Panc1 (cell line): ENCODE results near the gene C10orf143. TPM values are rescaled to one million over a fixed set of nuclear protein-coding genes. Genes with fewer than 3 reads are reported as not detected.

Source experiments
- ATAC-seq: fragments of 200-7000 bp; cut with Tn5 transposase; 2 replicates; pipeline ENCODE4 v1.9.1; 2020; ENCODE audit warnings: mild to moderate bottlenecking, moderate library complexity
- BruUV-seq: library from RNA; stranded (reverse); fragments of 400-500 nt; replicated peaks from 2 replicates; lab custom pipeline; 2021; lab: Mats Ljungman, UMichigan
- CTCF ChIA-PET: fragments of 300-600 bp; sonication (Branson Sonifier 250); formaldehyde crosslinking; loops from one replicate; lab custom pipeline; 2022; ENCODE audit warnings: antibody characterized with exemption; lab: Charles Lee
- POLR2A ChIA-PET: fragments of 300-600 bp; sonication (Branson Sonifier 250); formaldehyde crosslinking; loops from one replicate; lab custom pipeline; 2022; ENCODE audit warnings: antibody characterized with exemption; lab: Charles Lee
- DNase-seq: peaks from one replicate; pipeline ENCODE4 v3.0.0-alpha.2; 2010; ENCODE audit warnings: low read depth, low spot score
- H3K27ac ChIP-seq: 2 replicates; pipeline ENCODE4 v1.5.1; 2011; ENCODE audit warnings: mild to moderate bottlenecking, low read length, inconsistent platforms
- H3K27me3 ChIP-seq: fragments of 200-500 bp; sonication (Bioruptor generic); 2 replicates; pipeline ENCODE4 v1.6.0; 2014; ENCODE audit warnings: low read length, inconsistent platforms; ENCODE audit not compliant: control insufficient read depth, insufficient read depth
- H3K36me3 ChIP-seq: fragments of 200-500 bp; sonication (Bioruptor generic); 2 replicates; pipeline ENCODE4 v1.5.1; 2014; ENCODE audit warnings: inconsistent platforms, mild to moderate bottlenecking, low read length, moderate library complexity; ENCODE audit not compliant: control insufficient read depth, insufficient read depth
- H3K4me1 ChIP-seq: 2 replicates; pipeline ENCODE4 v1.5.1; 2011; ENCODE audit warnings: inconsistent platforms, mild to moderate bottlenecking, low read length, moderate library complexity; ENCODE audit not compliant: control insufficient read depth, insufficient read depth
- H3K4me3 ChIP-seq, 2 experiments: 2 replicates each; pipeline ENCODE4 v1.5.1; 2011 to 2012; ENCODE audit warnings: low read depth in 2 of 2, low read length in 2 of 2, mild to moderate bottlenecking in 2 of 2, inconsistent platforms in 1 of 2, moderate library complexity in 1 of 2
- H3K9me3 ChIP-seq: fragments of 200-500 bp; sonication (Bioruptor generic); 2 replicates; pipeline ENCODE4 v1.5.1; 2014; ENCODE audit warnings: low read depth, mild to moderate bottlenecking, inconsistent platforms, low read length, moderate library complexity; ENCODE audit not compliant: control insufficient read depth, insufficient read depth
- CTCF ChIP-seq: fragments of 450-650 bp; IDR thresholded peaks from 2 replicates; pipeline ENCODE4 v1.5.1; 2017; ENCODE audit warnings: mild to moderate bottlenecking
- POLR2AphosphoS5 ChIP-seq: IDR thresholded peaks from 2 replicates; pipeline ENCODE4 v1.6.1; 2012; ENCODE audit warnings: mild to moderate bottlenecking, low read depth, low read length, moderate library complexity
- REST ChIP-seq, 2 experiments: IDR thresholded peaks; 2 replicates each; pipeline ENCODE4 v1.6.1; 2011 to 2012; ENCODE audit warnings: low read depth in 2 of 2, control low read depth in 1 of 2, low read length in 1 of 2, mild to moderate bottlenecking in 1 of 2, moderate library complexity in 1 of 2; ENCODE audit not compliant: insufficient read depth in 1 of 2
- SIN3A ChIP-seq: IDR thresholded peaks from 2 replicates; pipeline ENCODE4 v1.6.1; 2012; ENCODE audit warnings: low read depth, mild to moderate bottlenecking, low read length, moderate library complexity, borderline replicate concordance; ENCODE audit not compliant: insufficient read depth
- TCF7L2 ChIP-seq: IDR thresholded peaks from 2 replicates; pipeline ENCODE4 v1.6.1; 2011; ENCODE audit warnings: mild to moderate bottlenecking, low read depth, low read length, inconsistent platforms
- in situ Hi-C: cut with HindIII; loops from 2 replicates; pipeline ENCODE4 v1.10.0; 2016; ENCODE audit warnings: low sequenced_read_pairs, low pct_unique_long_range_greater_than_20kb
- intact Hi-C: fragments of 100-400 bp; cut with micrococcal nuclease; formaldehyde crosslinking; loops from one replicate; pipeline ENCODE4 v1.10.0; 2022; ENCODE audit not compliant: unreplicated experiment
- total RNA-seq: library from RNA; stranded (reverse); gene quantifications from one replicate; pipeline ENCODE4 v1.2.1, GENCODE V29; 2021; ENCODE audit not compliant: unreplicated experiment

Gene C10orf143
- total RNA-seq, 1 experiment from 2014 or later, result 1.0 TPM

GRCh38 chr10:130036296-130037065 lies 74.1 kb downstream of the C10orf143 start:
- peaks cover 10% of the 10 kb centered on the region; the same call in 1 of the 2 replicates for H3K27me3 ChIP-seq
- H3K27ac ChIP-seq, result no peak overlapping the region
- H3K36me3 ChIP-seq, result no peaks in the 10 kb centered on the region
- H3K9me3 ChIP-seq, result no peaks in the 10 kb centered on the region
- ChIA-PET CTCF (no interaction called here), POLR2A (no interaction called here)
- in situ Hi-C loops (no loop called here), intact Hi-C loops (no loop called here)
- TF ChIP-seq POLR2AphosphoS5, result no peak
- TF ChIP-seq CTCF, result no peak
- TF ChIP-seq REST (IDR thresholded peaks at IDR 0.05; ENCODE audit: insufficient read depth in 1 of 2, low read depth in 2 of 2, low read length in 1 of 2), result no peak
- TF ChIP-seq TCF7L2, result no peak
- TF ChIP-seq SIN3A, result no peak
- DNase-seq (no peak), ATAC-seq (0 out of 2 replicates have a peak, but pooled peaks have one; percentile 28)
- no peak overlapping the region for H3K4me3 ChIP-seq
- H3K4me1 ChIP-seq, result no peaks in the 10 kb centered on the region
- BruUV-seq, result no TSS peak

GRCh38 chr10:130029209-130029608 lies 81.4 kb downstream of the C10orf143 start:
- Histone ChIP-seq H3K4me1 (no peaks in the 10 kb centered on the region), H3K27ac (no peak overlapping the region), H3K4me3 (no peak overlapping the region), H3K9me3 (no peaks in the 10 kb centered on the region), H3K36me3 (no peaks in the 10 kb centered on the region), H3K27me3 (peaks cover 3% of the 10 kb centered on the region; the same call in 1 of the 2 replicates)
- ATAC-seq (no peak), DNase-seq (no peak)
- BruUV-seq, result no TSS peak
- intact Hi-C loops, result no loop called here
- POLR2A ChIA-PET, result interaction anchor here (0.6 kb wide), 1 partner anchor 925 kb away, joined by 4 read pairs; no protein-coding TSS in a partner anchor
- TF ChIP-seq TCF7L2 (no peak), POLR2AphosphoS5 (no peak), CTCF (no peak), REST (IDR thresholded peaks at IDR 0.05; ENCODE audit: insufficient read depth in 1 of 2, low read depth in 2 of 2, low read length in 1 of 2) (no peak), SIN3A (no peak)
- CTCF ChIA-PET, result no interaction called here
- in situ Hi-C loops, result no loop called here
